Melanocyte of skin (primary cell): ENCODE data around the gene ZFP1. TPM values are rescaled to one million over a fixed set of nuclear protein-coding genes. Genes with fewer than 3 reads are reported as not detected.

Experiments used
- total RNA-seq, 2 donors: library from RNA; depleted of rRNA; stranded (reverse); fragments of >200 nt; gene quantifications; 2 replicates each; pipeline ENCODE4 v1.2.3, GENCODE V29; 2012

Gene ZFP1
- 10 to 100 TPM in 1 of 2 donors, 1 to 10 TPM in 1; 8.6 to 10.7 TPM for total RNA-seq

GRCh38 chr16:75148311-75149195 is at the start of gene ZFP1:
TSS of gene ZFP1 (plus strand) at chr16:75148524. CDS start at chr16:75152952, 4,428 bp downstream.

GRCh38 chr16:75116081-75116910 is 32.0 kb upstream of the ZFP1 start, which contains the start of gene LDHD:
TSS of gene LDHD (minus strand) at chr16:75116780. CDS start at chr16:75116720, 60 bp downstream.

GRCh38 chr16:75206749-75207451 is 58.6 kb downstream of the ZFP1 start, which contains the start of gene CTRB2:
TSS of gene CTRB2 (minus strand) at chr16:75207161. CDS start at chr16:75207141, 20 bp downstream.

GRCh38 chr16:75218256-75219076 is 70.1 kb downstream of the ZFP1 start, which contains the start of gene CTRB1:
TSS of gene CTRB1 (plus strand) at chr16:75218988. CDS start at chr16:75219008, 20 bp downstream.

Other genes with a start within 250 kb of the ZFP1 start
- 10 to 100 TPM; 14.8 to 19.3 TPM for gene WDR59, start 163.4 kb upstream of the ZFP1 start, total RNA-seq
- 10 to 100 TPM; 11.0 to 13.8 TPM for gene ZNRF1, start 149.5 kb upstream of the ZFP1 start, total RNA-seq
- 1 to 10 TPM; 1.4 to 1.7 TPM for gene LDHD, start 31.7 kb upstream of the ZFP1 start, total RNA-seq
- not detected for gene CTRB2, start 58.6 kb downstream of the ZFP1 start, total RNA-seq
- not detected for gene CTRB1, start 70.5 kb downstream of the ZFP1 start, total RNA-seq
- 10 to 100 TPM; 36.5 to 52.3 TPM for gene BCAR1, start 103.1 kb downstream of the ZFP1 start, total RNA-seq